Karpas-422 (cell line): ENCODE data around the gene CACNA1E. TPM values are rescaled to one million over a fixed set of nuclear protein-coding genes. Genes with fewer than 3 reads are reported as not detected.

Source experiments
- DNase-seq: peaks from one replicate; pipeline ENCODE4 v3.0.0-alpha.2; 2015
- H2AFZ ChIP-seq: fragments of 200-600 bp; sonication (generic); 2 replicates; pipeline ENCODE4 v1.6.1; 2014; ENCODE audit warnings: antibody characterized with exemption, low read length, mixed read lengths
- H3K27ac ChIP-seq: fragments of 200-600 bp; sonication (generic); 2 replicates; pipeline ENCODE4 v1.5.1; 2014; ENCODE audit warnings: mild to moderate bottlenecking, low read length, moderate library complexity
- H3K27me3 ChIP-seq: fragments of 200-600 bp; sonication (generic); 2 replicates; pipeline ENCODE4 v1.6.1; 2014; ENCODE audit warnings: low read length, mixed read lengths
- H3K36me3 ChIP-seq: fragments of 200-600 bp; sonication (generic); 2 replicates; pipeline ENCODE4 v1.6.1; 2014; ENCODE audit warnings: low read length, mixed read lengths; ENCODE audit not compliant: insufficient read depth
- H3K4me1 ChIP-seq: fragments of 200-600 bp; sonication (generic); 2 replicates; pipeline ENCODE4 v1.6.1; 2014; ENCODE audit warnings: mild to moderate bottlenecking, low read length, mixed read lengths
- H3K4me2 ChIP-seq: fragments of 200-600 bp; sonication (generic); 2 replicates; pipeline ENCODE4 v1.6.1; 2014; ENCODE audit warnings: low read length, low read depth, mild to moderate bottlenecking; ENCODE audit not compliant: poor library complexity, severe bottlenecking
- H3K4me3 ChIP-seq: fragments of 200-600 bp; sonication (generic); 2 replicates; pipeline ENCODE4 v1.5.1; 2014; ENCODE audit warnings: mild to moderate bottlenecking, antibody characterized with exemption, low read length, mixed read lengths
- H3K79me2 ChIP-seq: fragments of 200-600 bp; sonication (generic); 2 replicates; pipeline ENCODE4 v1.6.1; 2014; ENCODE audit warnings: mild to moderate bottlenecking, low read length, mixed read lengths
- H3K9ac ChIP-seq: fragments of 200-600 bp; sonication (generic); 2 replicates; pipeline ENCODE4 v1.6.0; 2014; ENCODE audit warnings: low read length
- H3K9me2 ChIP-seq: fragments of 200-600 bp; sonication (generic), shearing (Covaris generic); replicated peaks from 2 replicates; pipeline ENCODE4 v1.6.0; 2014; ENCODE audit warnings: mild to moderate bottlenecking, low read length, moderate library complexity; ENCODE audit not compliant: insufficient read depth
- H3K9me3 ChIP-seq: fragments of 300-700, 200-600 bp; sonication (generic); 2 replicates; pipeline ENCODE4 v1.6.1; 2014; ENCODE audit warnings: low read length, mixed read lengths
- H4K20me1 ChIP-seq: fragments of 200-600 bp; sonication (generic); 2 replicates; pipeline ENCODE4 v1.6.1; 2014; ENCODE audit warnings: mild to moderate bottlenecking, antibody characterized with exemption, low read length, low read depth; ENCODE audit not compliant: insufficient read depth
- total RNA-seq: library from RNA; depleted of rRNA; stranded (reverse); fragments of >200 nt; shearing (Covaris generic); gene quantifications from 2 replicates; pipeline ENCODE4 v1.2.3, GENCODE V29; 2014; ENCODE audit warnings: low replicate concordance

The CACNA1E gene
- total RNA-seq, 1 experiment from 2014 or later: not detected

DNA sequence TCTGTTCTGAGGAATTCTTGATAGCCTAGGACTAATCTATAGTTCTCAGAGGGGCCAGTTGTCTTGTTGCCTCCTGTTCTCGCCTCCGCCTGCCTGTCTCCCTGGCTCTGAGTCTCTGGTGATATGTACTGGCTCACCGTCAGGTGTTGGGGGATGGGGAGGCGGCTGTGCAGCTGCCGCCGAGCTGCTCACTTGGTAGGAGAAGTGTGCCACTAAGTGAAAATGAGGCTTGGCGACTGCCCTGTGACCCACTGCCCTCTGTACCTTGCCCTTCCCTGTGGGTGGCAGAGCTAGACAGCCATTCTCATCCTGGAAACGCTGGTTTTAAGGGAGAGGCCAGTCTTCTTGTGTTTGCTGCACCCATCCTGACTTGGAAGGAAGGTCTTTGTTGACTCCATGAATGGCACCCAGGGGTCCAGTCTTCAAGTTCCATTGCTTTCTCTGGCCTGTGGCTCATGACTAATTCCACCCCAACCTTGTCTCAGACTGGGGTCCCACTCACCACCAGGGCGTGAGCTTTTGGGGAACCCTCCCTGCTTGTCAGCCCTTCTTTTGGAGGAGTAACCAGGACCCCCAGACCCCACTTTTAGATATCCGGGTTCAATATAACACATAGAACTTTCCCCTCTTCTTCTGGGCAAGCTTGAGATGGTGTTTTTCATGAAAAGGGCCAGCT lies 120.6 kb downstream of the CACNA1E start:
- no peak overlapping the region for H3K4me3 ChIP-seq
- H3K4me1 ChIP-seq: no peaks in the 10 kb centered on the region
- no peak overlapping the region for H3K9ac ChIP-seq
- H3K9me3 ChIP-seq: no peaks in the 10 kb centered on the region
- no peak overlapping the region for H2AFZ ChIP-seq
- H3K27me3 ChIP-seq: no peaks in the 10 kb centered on the region
- no peaks in the 10 kb centered on the region for H3K79me2 ChIP-seq
- DNase-seq: no peak
- no peak overlapping the region for H3K27ac ChIP-seq
- H3K9me2 ChIP-seq: no peaks in the 10 kb centered on the region
- no peak overlapping the region for H3K4me2 ChIP-seq
- no peaks in the 10 kb centered on the region for H4K20me1 ChIP-seq
- H3K36me3 ChIP-seq: no peaks in the 10 kb centered on the region

DNA sequence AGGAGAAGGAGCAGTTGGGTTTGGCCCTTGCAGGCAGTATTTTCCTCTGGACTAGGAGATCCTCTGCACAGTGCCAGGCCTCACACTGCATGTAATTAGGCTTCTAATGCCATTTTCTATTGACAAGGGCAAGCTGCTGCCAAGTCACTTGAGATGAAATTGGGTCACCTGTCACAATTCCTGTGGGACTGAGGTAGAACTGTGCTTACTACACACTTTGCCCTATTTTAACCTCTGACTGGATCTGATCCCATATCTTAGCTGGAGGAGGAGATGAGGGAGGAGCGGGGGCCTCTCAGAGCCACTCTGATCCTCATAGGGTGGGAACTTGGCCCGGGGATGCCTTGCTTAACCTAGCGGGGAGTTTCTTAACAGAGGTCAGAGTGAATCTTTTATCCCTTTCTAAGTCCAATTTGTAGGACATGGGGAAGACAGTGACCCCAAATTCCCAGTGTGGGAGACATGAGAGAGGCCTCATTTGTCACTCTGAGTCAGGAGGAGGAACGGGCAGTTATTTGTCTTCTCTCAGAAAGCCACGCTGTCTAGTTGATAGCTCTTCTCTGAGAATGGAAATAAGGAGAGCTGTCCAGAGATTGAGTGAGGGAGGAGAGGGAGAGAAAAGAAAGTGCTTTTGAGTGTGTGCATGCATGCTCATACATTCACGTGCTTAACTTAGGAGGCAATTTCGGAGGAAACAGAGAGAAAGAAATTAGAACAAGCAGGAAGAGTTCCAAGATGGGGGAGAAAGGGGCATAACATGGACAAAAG lies 121.3 kb downstream of the CACNA1E start:
- Histone ChIP-seq H3K4me1 (no peaks in the 10 kb centered on the region), H3K27ac (no peak overlapping the region), H4K20me1 (no peaks in the 10 kb centered on the region), H3K79me2 (no peaks in the 10 kb centered on the region), H3K9me2 (no peaks in the 10 kb centered on the region), H3K4me2 (no peak overlapping the region), H3K27me3 (no peaks in the 10 kb centered on the region), H3K9me3 (no peaks in the 10 kb centered on the region), H3K9ac (no peak overlapping the region), H2AFZ (no peak overlapping the region), H3K36me3 (no peaks in the 10 kb centered on the region), H3K4me3 (no peak overlapping the region)
- DNase-seq: no peak

DNA sequence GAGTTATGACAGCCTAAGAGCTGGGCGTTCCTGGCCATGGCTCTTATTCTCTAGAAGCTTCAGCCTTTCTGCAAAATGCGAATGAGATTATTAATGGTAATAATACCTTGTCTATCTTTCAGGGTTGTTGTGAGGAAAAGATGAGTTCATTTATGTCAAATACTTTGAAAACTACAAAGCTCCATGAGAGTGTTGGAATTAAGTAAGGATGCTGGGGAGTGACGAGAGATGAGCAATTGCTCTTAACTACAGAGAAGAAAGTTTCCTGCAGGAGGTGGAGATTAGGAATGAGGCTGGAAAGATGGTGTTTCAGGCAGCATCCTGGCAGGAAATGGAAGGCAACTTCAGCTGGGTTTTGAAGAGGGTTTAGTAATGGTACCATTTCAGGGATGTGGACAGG lies 124.2 kb downstream of the CACNA1E start:
- DNase-seq: no peak
- Histone ChIP-seq H2AFZ (no peak overlapping the region), H3K79me2 (no peaks in the 10 kb centered on the region), H3K27me3 (no peaks in the 10 kb centered on the region), H3K9me2 (no peaks in the 10 kb centered on the region), H3K27ac (no peak overlapping the region), H3K4me1 (no peaks in the 10 kb centered on the region), H3K36me3 (no peaks in the 10 kb centered on the region), H3K4me2 (no peak overlapping the region), H3K9ac (no peak overlapping the region), H4K20me1 (no peaks in the 10 kb centered on the region), H3K4me3 (no peak overlapping the region), H3K9me3 (no peaks in the 10 kb centered on the region)

DNA sequence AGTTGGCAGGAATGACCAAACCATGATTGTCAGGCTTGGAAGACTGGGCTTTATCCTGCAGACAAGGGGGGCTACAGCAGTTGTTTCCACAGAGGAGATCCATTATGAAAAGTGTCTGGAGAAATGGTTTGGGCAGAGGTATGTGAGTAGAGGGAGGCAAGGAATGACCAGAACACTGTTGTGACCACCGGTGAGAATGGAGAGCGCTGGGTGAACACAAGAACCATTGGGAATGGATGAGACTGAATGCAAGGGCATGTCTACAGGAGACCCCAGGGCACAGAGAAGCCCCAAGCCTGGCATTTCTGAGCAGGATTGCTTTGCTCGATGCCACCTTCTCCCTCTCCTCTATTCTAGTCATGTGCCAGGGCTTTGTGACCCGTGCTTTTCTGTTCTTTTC lies 125.1 kb downstream of the CACNA1E start:
- Histone ChIP-seq H3K4me3 (no peak overlapping the region), H3K4me2 (no peak overlapping the region), H2AFZ (no peak overlapping the region), H4K20me1 (no peaks in the 10 kb centered on the region), H3K9me2 (no peaks in the 10 kb centered on the region), H3K9ac (no peak overlapping the region), H3K9me3 (no peaks in the 10 kb centered on the region), H3K27ac (no peak overlapping the region), H3K4me1 (no peaks in the 10 kb centered on the region), H3K36me3 (no peaks in the 10 kb centered on the region), H3K27me3 (no peaks in the 10 kb centered on the region), H3K79me2 (no peaks in the 10 kb centered on the region)
- DNase-seq: no peak

DNA sequence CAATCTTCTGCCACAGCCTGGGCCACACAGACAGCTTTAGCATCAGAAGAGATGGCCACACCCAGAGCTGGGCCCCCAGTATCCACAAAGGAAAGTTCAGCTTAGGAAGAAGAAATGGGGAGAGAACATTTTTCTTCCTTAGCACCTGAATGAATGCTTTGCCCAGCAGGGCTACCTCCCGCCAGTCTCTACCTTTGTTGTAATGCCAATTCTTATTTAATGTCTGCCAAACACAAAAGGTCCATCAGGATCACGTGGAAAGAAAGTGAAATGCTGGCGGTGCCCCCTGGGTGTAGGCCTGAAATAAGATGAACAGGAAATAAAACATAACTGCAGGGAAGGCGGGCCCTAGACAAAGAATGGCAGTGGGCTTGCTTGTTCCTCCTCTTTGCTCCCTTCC lies 125.6 kb downstream of the CACNA1E start:
- Histone ChIP-seq H3K4me3 (no peak overlapping the region), H3K27ac (no peak overlapping the region), H4K20me1 (no peaks in the 10 kb centered on the region), H3K79me2 (no peaks in the 10 kb centered on the region), H3K9me2 (no peaks in the 10 kb centered on the region), H3K9ac (no peak overlapping the region), H3K9me3 (no peaks in the 10 kb centered on the region), H2AFZ (no peak overlapping the region), H3K4me1 (no peaks in the 10 kb centered on the region), H3K27me3 (no peaks in the 10 kb centered on the region), H3K36me3 (no peaks in the 10 kb centered on the region), H3K4me2 (no peak overlapping the region)
- DNase-seq: no peak

DNA sequence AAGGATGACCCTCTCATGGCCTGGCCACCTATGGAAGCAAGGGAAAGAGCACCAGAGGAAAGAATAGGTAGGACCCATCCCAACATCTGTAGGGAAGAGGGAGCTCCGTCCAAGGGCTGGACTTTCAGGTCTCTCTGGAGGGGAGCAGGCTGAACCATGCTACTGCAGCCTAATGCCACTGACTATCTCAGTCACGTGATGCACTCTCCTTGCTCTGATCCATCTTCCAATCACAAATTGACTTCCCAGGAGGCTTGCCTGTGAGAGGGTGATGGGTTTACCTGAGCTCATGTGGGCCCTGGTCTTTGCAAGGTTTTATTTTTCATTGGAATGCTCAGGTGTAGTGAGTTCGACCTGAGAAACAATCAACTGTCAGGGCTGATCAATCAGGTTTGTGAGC lies 128.8 kb downstream of the CACNA1E start:
- H3K36me3 ChIP-seq: no peaks in the 10 kb centered on the region
- no peak overlapping the region for H3K27ac ChIP-seq
- H3K9me3 ChIP-seq: no peaks in the 10 kb centered on the region
- H3K9ac ChIP-seq: no peak overlapping the region
- DNase-seq: no peak
- H3K4me2 ChIP-seq: no peak overlapping the region
- no peaks in the 10 kb centered on the region for H3K4me1 ChIP-seq
- no peak overlapping the region for H3K4me3 ChIP-seq
- H4K20me1 ChIP-seq: no peaks in the 10 kb centered on the region
- H3K27me3 ChIP-seq: no peaks in the 10 kb centered on the region; the same call in 1 of the 2 replicates
- H3K79me2 ChIP-seq: no peaks in the 10 kb centered on the region
- H2AFZ ChIP-seq: no peak overlapping the region
- H3K9me2 ChIP-seq: no peaks in the 10 kb centered on the region

DNA sequence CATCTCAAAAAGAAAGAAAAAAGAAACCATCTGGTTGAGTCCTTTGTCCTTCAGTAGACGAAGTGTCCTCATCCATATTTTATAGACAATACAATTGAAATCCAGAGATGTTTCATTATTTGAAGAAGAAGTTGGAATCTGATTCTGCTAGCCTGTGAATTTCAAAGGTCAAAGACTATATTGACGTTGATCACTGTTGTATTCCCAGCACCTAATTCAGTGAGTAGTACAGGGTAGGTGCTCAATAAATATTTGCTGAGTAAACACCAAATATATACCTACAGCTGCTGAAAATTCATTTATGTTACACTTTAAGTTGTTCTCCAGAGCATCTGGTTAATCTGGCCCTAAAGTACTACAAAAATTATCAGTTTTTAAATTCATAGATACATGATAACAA lies 135.2 kb downstream of the CACNA1E start:
- Histone ChIP-seq H2AFZ (no peak overlapping the region), H3K4me2 (no peak overlapping the region), H3K4me1 (no peaks in the 10 kb centered on the region), H3K4me3 (no peak overlapping the region), H3K27ac (no peak overlapping the region), H3K9me2 (no peaks in the 10 kb centered on the region), H3K9ac (no peak overlapping the region), H3K36me3 (no peaks in the 10 kb centered on the region), H3K9me3 (no peaks in the 10 kb centered on the region), H4K20me1 (no peaks in the 10 kb centered on the region), H3K27me3 (peaks cover 4% of the 10 kb centered on the region; the same call in 1 of the 2 replicates), H3K79me2 (no peaks in the 10 kb centered on the region)
- no peak for DNase-seq

DNA sequence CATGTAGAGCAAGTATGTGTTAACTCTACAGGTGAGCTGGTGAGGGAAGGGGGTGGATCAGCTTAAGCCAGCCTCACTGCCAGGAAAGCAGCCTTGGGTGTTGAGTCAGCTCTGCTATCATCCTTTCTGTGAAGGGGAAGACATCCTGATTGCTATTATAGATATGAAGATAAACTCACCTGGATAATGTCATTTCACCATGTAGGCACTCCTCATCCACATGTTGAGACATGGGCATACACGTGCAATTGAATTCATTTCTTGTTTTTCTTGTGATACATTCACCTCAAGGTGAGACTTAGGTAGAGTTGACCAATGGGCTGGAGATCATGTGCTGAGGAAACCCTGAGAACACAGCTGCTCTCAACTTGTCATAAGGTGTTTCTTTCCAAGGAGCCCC lies 136.9 kb downstream of the CACNA1E start:
- no peak overlapping the region for H3K4me2 ChIP-seq
- H2AFZ ChIP-seq: no peak overlapping the region
- no peaks in the 10 kb centered on the region for H3K79me2 ChIP-seq
- no peak overlapping the region for H3K9ac ChIP-seq
- no peaks in the 10 kb centered on the region for H3K36me3 ChIP-seq
- H3K27me3 ChIP-seq: peaks cover 4% of the 10 kb centered on the region; the same call in 1 of the 2 replicates
- no peak overlapping the region for H3K27ac ChIP-seq
- no peaks in the 10 kb centered on the region for H3K9me2 ChIP-seq
- no peaks in the 10 kb centered on the region for H3K4me1 ChIP-seq
- no peaks in the 10 kb centered on the region for H3K9me3 ChIP-seq
- no peak overlapping the region for H3K4me3 ChIP-seq
- no peaks in the 10 kb centered on the region for H4K20me1 ChIP-seq
- no peak for DNase-seq
